Aorta (tissue), 5 donors: ENCODE results near the gene PKIG. TPM values are rescaled to one million over a fixed set of nuclear protein-coding genes. Genes with fewer than 3 reads are reported as not detected.
"Not testable (repeated sequence)": the region's sequence is repeated elsewhere in the genome, so short reads cannot be mapped to it uniquely, and the experiment has no call there.

Source experiments
- ATAC-seq: fragments of 200-7000 bp; cut with Tn5 transposase; one replicate; pipeline ENCODE4 v1.9.1; 2022; ENCODE audit warnings: moderate library complexity; ENCODE audit not compliant: low FRiP score
- DNase-seq, 2 donors: peaks; one replicate each; pipeline ENCODE4 v3.0.0-alpha.2; 2020
- H3K27ac ChIP-seq, 2 donors: one replicate each; pipeline ENCODE4 v1.5.1; 2013; ENCODE audit warnings: low read length in 2 of 2, mild to moderate bottlenecking in 2 of 2, moderate library complexity in 2 of 2, control low read depth in 1 of 2, inconsistent platforms in 1 of 2, low read depth in 1 of 2
- H3K27me3 ChIP-seq, 2 donors: one replicate each; pipeline ENCODE4 v1.6.1; 2013; ENCODE audit warnings: control low read depth in 1 of 2, low read length in 1 of 2, mild to moderate bottlenecking in 1 of 2, moderate library complexity in 1 of 2; ENCODE audit not compliant: insufficient read depth in 2 of 2, control insufficient read depth in 1 of 2
- H3K36me3 ChIP-seq, 2 donors: one replicate each; pipeline ENCODE4 v1.6.1; 2013; ENCODE audit warnings: control low read depth in 1 of 2, low read length in 1 of 2, mild to moderate bottlenecking in 1 of 2; ENCODE audit not compliant: insufficient read depth in 2 of 2, control insufficient read depth in 1 of 2
- H3K4me1 ChIP-seq, 2 donors: one replicate each; pipeline ENCODE4 v1.6.1; 2013; ENCODE audit warnings: low read length in 2 of 2, control low read depth in 1 of 2, mild to moderate bottlenecking in 1 of 2, moderate library complexity in 1 of 2; ENCODE audit not compliant: insufficient read depth in 2 of 2, control insufficient read depth in 1 of 2
- H3K4me3 ChIP-seq, 2 donors: one replicate each; pipeline ENCODE4 v1.5.1; 2013; ENCODE audit warnings: low read length in 2 of 2, control low read depth in 1 of 2, mild to moderate bottlenecking in 1 of 2
- H3K9me3 ChIP-seq: one replicate; pipeline ENCODE4 v1.6.1; 2013; ENCODE audit warnings: mild to moderate bottlenecking, low read length; ENCODE audit not compliant: control insufficient read depth
- WGBS, 2 donors: extraction: QIAGEN DNeasy Blood & Tissue Kit; methylation state at CpG; one replicate each; pipeline ENCODE4 v1.1.7; 2013; 5-methylcytosine and 5-hydroxymethylcytosine counted together
- intact Hi-C, 2 donors: fragments of 100-400 bp; cut with DNase I; formaldehyde crosslinking; loops; one replicate each; pipeline versions ENCODE4 v1.14.2 to v1.15.0; 2022
- polyA plus RNA-seq, 2 donors: library from polyadenylated mRNA; stranded (reverse); fragments of 200-250 nt; gene quantifications; one replicate each; pipeline ENCODE4 v1.2.3, GENCODE V29; 2013
- total RNA-seq, 2 donors: library from RNA; stranded (reverse); fragmentation: NEBNext Ultra II Directional; extraction: Animal tissue kit (Norgen Biotek cat#: 25700); gene quantifications; one replicate each; pipeline ENCODE4 v1.2.1, GENCODE V29; 2021
- donor health status: healthy with polysubstance abuse.
- donor health status: Bipolar disorder and iron deficiency.
- donor health status: DM: no; HTN: no; CAD: no.
- donor health status: DM: no; HTN: no; CAD: no.
- donor health status: DM: yes; HTN: yes; CAD: no.

Gene PKIG
- total and polyA plus RNA-seq, 4 donors, result 80.9 to 247 (median 137) TPM

- intact Hi-C loops, result no loop called here
- no peaks in the 10 kb centered on the region for H3K27me3 ChIP-seq
- WGBS, 2 donors, result 87 to 96% methylated on average over 5 of the region's 5 CpGs
- no peak overlapping the region for H3K27ac ChIP-seq
- no peaks in the 10 kb centered on the region for H3K4me1 ChIP-seq
- ATAC-seq (no peak), DNase-seq (no peak)
- H3K9me3 ChIP-seq, result no peaks in the 10 kb centered on the region
- H3K36me3 ChIP-seq, result no peaks in the 10 kb centered on the region
- H3K4me3 ChIP-seq, result no peak overlapping the region
These were observed 65.7 kb downstream of the PKIG start for GRCh38 chr20:44648068-44648467.

- WGBS, 2 donors, result 84 to 85% methylated on average over 7 of the region's 7 CpGs
- ATAC-seq (no peak), DNase-seq (no peak)
- no peak overlapping the region for H3K4me3 ChIP-seq
- intact Hi-C loops, result no loop called here
- H3K27ac ChIP-seq, result no peak overlapping the region
- H3K36me3 ChIP-seq, result no peaks in the 10 kb centered on the region
- no peaks in the 10 kb centered on the region for H3K9me3 ChIP-seq
- H3K27me3 ChIP-seq, result no peaks in the 10 kb centered on the region
- no peaks in the 10 kb centered on the region for H3K4me1 ChIP-seq
These were observed 66.2 kb downstream of the PKIG start for GRCh38 chr20:44648579-44648978.

- 85 to 93% methylated on average over 3 of the region's 3 CpGs for WGBS, 2 donors
- intact Hi-C loops, result no loop called here
- DNase-seq (no peak), ATAC-seq (no peak)
- Histone ChIP-seq H3K4me3 (no peak overlapping the region), H3K9me3 (no peaks in the 10 kb centered on the region), H3K27ac (no peak overlapping the region), H3K36me3 (no peaks in the 10 kb centered on the region), H3K4me1 (no peaks in the 10 kb centered on the region), H3K27me3 (no peaks in the 10 kb centered on the region)
These were observed 66.7 kb downstream of the PKIG start for GRCh38 chr20:44649126-44649525.

GRCh38 chr20:44649976-44650375 is 67.6 kb downstream of the PKIG start:
- DNase-seq, result no peak
- no peak overlapping the region for H3K27ac ChIP-seq
- H3K27me3 ChIP-seq, result no peaks in the 10 kb centered on the region
- H3K4me3 ChIP-seq, result no peak overlapping the region
- 90% methylated on average over 6 of the region's 6 CpGs for WGBS, 2 donors
- intact Hi-C loops, result no loop called here
- H3K36me3 ChIP-seq, result no peaks in the 10 kb centered on the region
- H3K4me1 ChIP-seq, result no peaks in the 10 kb centered on the region
- no peaks in the 10 kb centered on the region for H3K9me3 ChIP-seq
- ATAC-seq, result no peak

GRCh38 chr20:44650771-44651433 is 68.5 kb downstream of the PKIG start:
- H3K9me3 ChIP-seq, result no peaks in the 10 kb centered on the region
- peak overlapping the region; percentile 41 to 81 for H3K4me3 ChIP-seq
- 62 to 63% methylated on average over 24 of the region's 24 CpGs for WGBS, 2 donors
- H3K27ac ChIP-seq, result no peak overlapping the region
- H3K36me3 ChIP-seq, result no peaks in the 10 kb centered on the region
- no peak for DNase-seq
- peak; percentile 31 for ATAC-seq
- intact Hi-C loops, result no loop called here
- no peaks in the 10 kb centered on the region for H3K4me1 ChIP-seq
- H3K27me3 ChIP-seq, result no peaks in the 10 kb centered on the region

GRCh38 chr20:44651434-44651683 is 69.0 kb downstream of the PKIG start:
- DNase-seq, result no peak
- no peak for ATAC-seq
- no peaks in the 10 kb centered on the region for H3K36me3 ChIP-seq
- peak overlapping the region; percentile 41 to 81 for H3K4me3 ChIP-seq
- 1 to 2% methylated on average over 20 to 33 of the region's 33 CpGs for WGBS, 2 donors
- H3K9me3 ChIP-seq, result no peaks in the 10 kb centered on the region
- H3K4me1 ChIP-seq, result no peaks in the 10 kb centered on the region
- no peaks in the 10 kb centered on the region for H3K27me3 ChIP-seq
- no peak overlapping the region for H3K27ac ChIP-seq
- intact Hi-C loops, result no loop called here

DNA sequence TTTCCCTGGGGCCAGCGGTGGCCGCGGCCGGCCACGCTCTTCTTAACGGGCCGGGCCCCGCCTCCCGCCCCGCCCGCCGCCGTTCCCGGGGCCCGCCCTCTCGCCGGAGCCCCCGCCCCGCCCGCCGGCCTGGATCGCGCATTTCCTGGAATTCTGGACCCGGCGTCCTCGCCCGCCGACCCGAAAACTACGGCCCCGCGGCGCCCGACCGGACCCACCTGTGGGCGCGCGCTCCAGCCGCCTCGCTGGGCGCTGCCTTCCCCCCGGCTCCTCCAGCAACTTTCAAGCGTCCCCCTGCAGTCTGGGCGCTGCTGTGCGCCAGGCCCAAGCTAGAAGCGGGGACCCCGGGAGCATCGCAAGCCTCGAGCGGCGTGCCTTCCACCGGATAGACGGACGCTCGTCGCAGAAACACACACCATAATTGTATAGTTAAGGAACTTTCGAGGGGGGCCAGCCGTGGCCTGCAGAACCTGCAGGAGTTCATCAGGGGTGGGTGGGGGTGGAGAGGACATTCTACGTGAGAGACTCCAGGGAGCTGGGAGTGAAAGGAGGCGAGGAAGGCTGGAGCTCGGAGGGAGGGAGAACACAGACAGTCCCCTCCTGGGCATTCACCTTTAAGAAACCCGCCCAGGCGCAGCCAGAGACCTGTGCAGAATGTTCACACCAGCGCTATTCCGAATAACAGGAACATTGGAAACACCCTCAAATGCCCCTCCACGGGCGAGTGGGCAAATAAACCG is 69.5 kb downstream of the PKIG start, which contains the start of gene ADA:
Gene ADA (minus strand): TSS at position 16 of the 740 bp plus-strand sequence. CDS start 92 bp downstream, outside the sequence.
- Histone ChIP-seq H3K27ac (peak within 1 kb of the TSS in 1 of 2 donors; percentile 13), H3K4me1 (no peaks in the 10 kb centered on the region), H3K36me3 (no peaks in the 10 kb centered on the region), H3K27me3 (no peaks in the 10 kb centered on the region), H3K9me3 (no peaks in the 10 kb centered on the region), H3K4me3 (peak within 1 kb of the TSS; percentile 41 to 81)
- intact Hi-C loops, result no loop called here
- WGBS, 2 donors, result 0 to 1% methylated on average over 66 to 68 of the region's 68 CpGs
- DNase-seq, result peak; percentile 72 to 91
- peak; percentile 85 for ATAC-seq

DNA sequence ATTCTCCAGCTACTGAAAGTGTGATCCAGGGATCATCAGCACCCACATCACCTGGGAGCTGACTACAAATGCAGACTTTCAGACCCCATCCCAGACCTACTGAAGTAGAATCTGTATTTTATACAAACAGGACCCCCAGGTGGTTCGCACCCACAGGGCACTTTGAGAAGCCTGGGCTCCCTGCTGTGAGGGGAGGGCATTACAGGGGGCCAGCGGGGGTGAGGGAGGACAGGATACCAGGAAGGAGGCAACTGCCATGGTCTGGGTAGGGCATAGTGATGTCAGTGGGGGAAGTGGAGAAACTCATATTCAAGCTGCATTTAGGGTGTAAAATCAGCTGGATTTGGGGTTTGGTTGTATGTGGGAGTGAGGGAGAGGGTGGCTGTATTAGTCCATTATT is 71.2 kb downstream of the PKIG start:
- ATAC-seq (no peak), DNase-seq (no peak)
- H3K4me1 ChIP-seq, result no peaks in the 10 kb centered on the region
- intact Hi-C loops, result no loop called here
- H3K27ac ChIP-seq, result no peak overlapping the region
- no peaks in the 10 kb centered on the region for H3K36me3 ChIP-seq
- no peaks in the 10 kb centered on the region for H3K9me3 ChIP-seq
- no peaks in the 10 kb centered on the region for H3K27me3 ChIP-seq
- H3K4me3 ChIP-seq, result no peak overlapping the region
- 84 to 90% methylated on average over 2 of the region's 2 CpGs for WGBS, 2 donors

DNA sequence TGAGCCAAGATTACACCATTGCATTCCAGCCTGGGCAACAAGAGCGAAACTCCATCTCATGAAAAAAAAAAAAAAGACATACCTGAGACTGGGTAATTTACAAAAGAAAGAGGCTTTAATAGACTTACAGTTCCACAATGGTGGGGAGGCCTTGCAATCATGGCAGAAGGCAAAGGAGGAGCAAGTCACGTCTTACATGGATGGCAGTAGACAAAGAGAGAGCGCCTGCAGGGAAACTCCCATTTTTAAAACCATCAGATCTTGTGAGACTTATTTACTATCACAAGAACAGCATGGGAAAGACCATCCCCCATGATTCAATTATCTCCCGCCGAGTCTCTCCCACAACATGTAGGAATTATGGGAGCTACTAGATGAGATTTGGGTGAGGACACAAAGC is 71.8 kb downstream of the PKIG start:
- intact Hi-C loops, result not testable (repeated sequence)

More for the DNA sequence above, 71.8 kb downstream of the PKIG start:
- not testable (repeated sequence) for H3K27me3 ChIP-seq, H3K4me1 ChIP-seq, H3K9me3 ChIP-seq, H3K4me3 ChIP-seq, ATAC-seq, H3K27ac ChIP-seq, DNase-seq, H3K36me3 ChIP-seq
- 96 to 98% methylated on average over 5 of the region's 5 CpGs for WGBS, 2 donors
